GM18507 (cell line): ENCODE measurements around the gene VPS8.
"Not testable (repeated sequence)": the region's sequence is repeated elsewhere in the genome, so short reads cannot be mapped to it uniquely, and the experiment has no call there.

ENCODE experiments used
- DNase-seq: peaks from one replicate; pipeline ENCODE4 v3.0.0; 2011; ENCODE audit warnings: low read depth; ENCODE audit not compliant: insufficient read length; ENCODE audit errors: extremely low spot score
- FAIRE-seq: peaks from 2 replicates; lab custom pipeline; 2011; peaks lifted over from hg19 to GRCh38; lab: Jason Lieb, UNC

VPS8 gene

GRCh38 chr3:184949251-184949965 lies 137.4 kb downstream of the VPS8 start:
- FAIRE-seq (no peak), DNase-seq (no peak)

- FAIRE-seq, DNase-seq: not testable (repeated sequence)
Observed at GRCh38 chr3:184950816-184951215, 138.8 kb downstream of the VPS8 start.

- no peak for FAIRE-seq
- DNase-seq: no peak
Observed at GRCh38 chr3:184952671-184953070, 140.7 kb downstream of the VPS8 start.

GRCh38 chr3:184953401-184953800 lies 141.4 kb downstream of the VPS8 start:
- no peak for FAIRE-seq
- no peak for DNase-seq

GRCh38 chr3:184954251-184954650 lies 142.3 kb downstream of the VPS8 start:
- DNase-seq (no peak), FAIRE-seq (no peak)

GRCh38 chr3:184954851-184955250 lies 142.9 kb downstream of the VPS8 start:
- not testable (repeated sequence) for FAIRE-seq, DNase-seq

- FAIRE-seq (no peak), DNase-seq (no peak)
Observed at GRCh38 chr3:184965639-184966430, 153.9 kb downstream of the VPS8 start.

GRCh38 chr3:184968115-184968514 lies 156.1 kb downstream of the VPS8 start:
- FAIRE-seq (no peak), DNase-seq (no peak)

GRCh38 chr3:184970186-184970585 lies 158.2 kb downstream of the VPS8 start:
- FAIRE-seq (no peak), DNase-seq (no peak)

GRCh38 chr3:184977796-184978195 lies 165.8 kb downstream of the VPS8 start:
- FAIRE-seq: no peak

GRCh38 chr3:184981071-184981470 lies 169.1 kb downstream of the VPS8 start:
- DNase-seq: no peak

More at GRCh38 chr3:184977796-184978195, 165.8 kb downstream of the VPS8 start:
- DNase-seq: no peak

GRCh38 chr3:184982076-184982475 lies 170.1 kb downstream of the VPS8 start:
- FAIRE-seq (no peak), DNase-seq (no peak)

More at GRCh38 chr3:184981071-184981470, 169.1 kb downstream of the VPS8 start:
- FAIRE-seq: no peak

- DNase-seq: no peak
- no peak for FAIRE-seq
Observed at GRCh38 chr3:184985586-184985985, 173.6 kb downstream of the VPS8 start.

GRCh38 chr3:184986366-184986889 lies 174.5 kb downstream of the VPS8 start:
- DNase-seq: no peak
- no peak for FAIRE-seq

- FAIRE-seq: no peak
Observed at GRCh38 chr3:184993394-184993793, 181.4 kb downstream of the VPS8 start.

GRCh38 chr3:185003876-185004275 lies 191.9 kb downstream of the VPS8 start:
- DNase-seq, FAIRE-seq: not testable (repeated sequence)

More at GRCh38 chr3:184993394-184993793, 181.4 kb downstream of the VPS8 start:
- DNase-seq: no peak

GRCh38 chr3:185009650-185010049 lies 197.7 kb downstream of the VPS8 start:
- no peak for DNase-seq
- no peak for FAIRE-seq

GRCh38 chr3:185017584-185017983 lies 205.6 kb downstream of the VPS8 start:
- not testable (repeated sequence) for DNase-seq, FAIRE-seq

- not testable (repeated sequence) for DNase-seq, FAIRE-seq
Observed at GRCh38 chr3:185017996-185018395, 206.0 kb downstream of the VPS8 start.

- FAIRE-seq (no peak), DNase-seq (no peak)
Observed at GRCh38 chr3:185021256-185021655, 209.3 kb downstream of the VPS8 start.
